Measurements from ENCODE around the gene OR10C1. TPM values are rescaled to one million over a fixed set of nuclear protein-coding genes. Genes with fewer than 3 reads are reported as not detected.

OR10C1 gene
- total RNA-seq, 1 experiment from 2014 or later: not detected

- DNase-seq (ENCODE audit: low spot score): no peak
These were observed 38.9 kb downstream of the OR10C1 start for GRCh38 chr6:29477923-29478450.

GRCh38 chr6:29478740-29479139 lies 39.6 kb downstream of the OR10C1 start:
- DNase-seq (ENCODE audit: low spot score): no peak

- DNase-seq (ENCODE audit: low spot score): no peak
These were observed 40.5 kb downstream of the OR10C1 start for GRCh38 chr6:29479560-29479959.

GRCh38 chr6:29483186-29483585 lies 44.1 kb downstream of the OR10C1 start:
- DNase-seq (ENCODE audit: low spot score): no peak

GRCh38 chr6:29483735-29484134 lies 44.6 kb downstream of the OR10C1 start:
- no peak for DNase-seq (ENCODE audit: low spot score)

- DNase-seq (ENCODE audit: low spot score): no peak
These were observed 47.5 kb downstream of the OR10C1 start for GRCh38 chr6:29486577-29486976.

- no peak for DNase-seq (ENCODE audit: low spot score)
These were observed 48.0 kb downstream of the OR10C1 start for GRCh38 chr6:29487131-29487530.

GRCh38 chr6:29487660-29488059 lies 48.6 kb downstream of the OR10C1 start, which contains the start of gene MAS1L:
Gene MAS1L, minus strand, starts transcription at chr6:29487956. Its CDS starts 54 bp downstream, at chr6:29487902.
- DNase-seq (ENCODE audit: low spot score): no peak

- no peak for DNase-seq (ENCODE audit: low spot score)
These were observed 49.8 kb downstream of the OR10C1 start for GRCh38 chr6:29488874-29489273.

- DNase-seq (ENCODE audit: low spot score): no peak
These were observed 50.2 kb downstream of the OR10C1 start for GRCh38 chr6:29489286-29489685.

GRCh38 chr6:29490055-29490454 lies 50.9 kb downstream of the OR10C1 start:
- DNase-seq (ENCODE audit: low spot score): no peak

- DNase-seq (ENCODE audit: low spot score): no peak
These were observed 51.4 kb downstream of the OR10C1 start for GRCh38 chr6:29490552-29490951.

Other genes starting within 250 kb of the OR10C1 start
- not detected in 2 replicates for gene OR14J1, start 137.6 kb upstream of the OR10C1 start, total RNA-seq (2014; rRNA removed; shearing (Covaris generic))
- gene OR5V1, start 70.4 kb upstream of the OR10C1 start, total RNA-seq (2014; rRNA removed; shearing (Covaris generic)): not detected in 2 replicates
- not detected in 2 replicates for gene OR12D3, start 64.0 kb upstream of the OR10C1 start, total RNA-seq (2014; rRNA removed; shearing (Covaris generic))
- gene OR12D2, start 43.7 kb upstream of the OR10C1 start, total RNA-seq (2014; rRNA removed; shearing (Covaris generic)): not detected in 2 replicates
- not detected in 2 replicates for gene OR12D1, start 24.4 kb upstream of the OR10C1 start, total RNA-seq (2014; rRNA removed; shearing (Covaris generic))
- gene OR11A1, start 17.8 kb downstream of the OR10C1 start, total RNA-seq (2014; rRNA removed; shearing (Covaris generic)): not detected in 2 replicates
- not detected in 2 replicates for gene OR2H1, start 17.8 kb downstream of the OR10C1 start, total RNA-seq (2014; rRNA removed; shearing (Covaris generic))
- gene MAS1L, start 48.6 kb downstream of the OR10C1 start, total RNA-seq (2014; rRNA removed; shearing (Covaris generic)): not detected in 2 replicates
- not detected in 2 replicates for gene UBD, start 120.4 kb downstream of the OR10C1 start, total RNA-seq (2014; rRNA removed; shearing (Covaris generic))
- gene OR2H2, start 145.8 kb downstream of the OR10C1 start, total RNA-seq (2014; rRNA removed; shearing (Covaris generic)): not detected in 2 replicates
- 0.10 TPM in 1 of 2 replicates, not detected in the other for gene GABBR1, start 193.9 kb downstream of the OR10C1 start, total RNA-seq (2014; rRNA removed; shearing (Covaris generic))
- gene MOG, start 217.8 kb downstream of the OR10C1 start, total RNA-seq (2014; rRNA removed; shearing (Covaris generic)): not detected in 2 replicates
- gene ZFP57, start 241.8 kb downstream of the OR10C1 start, total RNA-seq (2014; rRNA removed; shearing (Covaris generic)): 0.13 TPM in 1 of 2 replicates, not detected in the other